ENCODE results near the gene CTDSPL2.
"Not testable (repeated sequence)": the region's sequence is repeated elsewhere in the genome, so short reads cannot be mapped to it uniquely, and the experiment has no call there.

CTDSPL2 gene

GRCh38 chr15:44544745-44545144 lies 117.3 kb downstream of the CTDSPL2 start:
- DNase-seq: not testable (repeated sequence)

- no peak for DNase-seq
Observed at GRCh38 chr15:44545913-44546802, 118.7 kb downstream of the CTDSPL2 start.

- not testable (repeated sequence) for DNase-seq
Observed at GRCh38 chr15:44549152-44549551, 121.7 kb downstream of the CTDSPL2 start.

DNA sequence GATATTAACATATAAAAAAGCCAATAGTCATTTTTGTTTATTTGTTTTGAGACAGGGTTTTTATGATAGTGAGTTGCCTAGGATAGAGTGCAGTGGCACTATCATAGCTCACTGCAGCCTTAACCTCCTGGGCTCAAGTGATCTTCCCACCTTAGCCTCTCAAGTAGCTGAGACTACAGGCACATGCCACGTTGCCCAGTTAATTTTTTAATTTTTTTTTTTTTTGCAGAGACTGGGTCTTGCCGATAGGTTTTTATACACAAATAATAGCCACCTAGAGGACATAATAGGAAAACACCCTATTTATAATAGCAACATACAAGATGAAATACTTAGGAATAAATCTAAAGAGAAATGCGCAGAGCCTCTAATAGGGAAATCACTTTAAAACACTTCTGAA lies 122.8 kb downstream of the CTDSPL2 start:
- DNase-seq: no peak

GRCh38 chr15:44550734-44551133 lies 123.3 kb downstream of the CTDSPL2 start:
- DNase-seq: no peak

- DNase-seq: no peak
Observed at GRCh38 chr15:44554934-44555723, 127.7 kb downstream of the CTDSPL2 start.

DNA sequence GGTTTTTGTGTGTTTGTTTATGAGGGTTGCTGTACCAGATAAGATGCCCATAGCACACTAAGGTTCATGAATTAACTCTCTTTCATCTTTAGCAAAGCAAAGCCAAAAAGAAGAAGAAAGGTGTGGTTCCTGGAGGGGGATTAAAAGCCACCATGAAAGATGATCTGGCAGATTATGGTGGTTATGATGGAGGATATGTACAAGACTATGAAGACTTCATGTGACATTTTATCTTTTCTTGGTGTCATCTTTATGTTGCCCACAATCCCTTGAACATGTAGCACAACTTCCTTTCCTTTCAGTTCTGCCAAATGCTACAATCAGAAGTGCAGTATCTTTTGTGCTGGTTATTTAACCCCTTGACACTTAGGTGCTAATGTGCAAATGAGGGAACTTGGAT lies 133.5 kb downstream of the CTDSPL2 start:
- DNase-seq: not testable (repeated sequence)

- DNase-seq: no peak
Observed at GRCh38 chr15:44565387-44566154, 138.1 kb downstream of the CTDSPL2 start.

GRCh38 chr15:44566155-44566540 lies 138.7 kb downstream of the CTDSPL2 start:
- DNase-seq: no peak

GRCh38 chr15:44568338-44568737 lies 140.9 kb downstream of the CTDSPL2 start:
- no peak for DNase-seq

- DNase-seq: no peak
Observed at GRCh38 chr15:44569316-44569715, 141.9 kb downstream of the CTDSPL2 start.

DNA sequence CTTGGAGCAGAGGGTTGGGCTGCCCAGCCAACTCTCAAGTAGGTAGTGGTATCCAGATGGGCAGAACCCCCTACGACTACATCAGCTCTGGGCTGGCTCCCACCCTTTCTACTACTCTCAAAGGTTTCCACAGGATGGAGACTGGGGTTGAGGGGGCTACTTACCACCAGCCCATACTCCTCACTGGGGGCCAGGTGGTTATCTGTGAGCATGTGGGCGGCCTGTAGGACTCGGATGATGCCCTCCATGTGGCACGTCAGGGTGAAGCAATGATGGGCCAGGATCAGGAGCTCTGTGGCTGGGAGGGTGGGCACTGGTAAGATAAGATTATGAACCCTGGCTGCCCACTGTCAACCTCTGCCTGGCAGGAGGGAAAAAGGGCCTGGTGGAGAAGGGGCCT lies 142.9 kb downstream of the CTDSPL2 start:
- no peak for DNase-seq

GRCh38 chr15:44573386-44573785 lies 146.0 kb downstream of the CTDSPL2 start:
- DNase-seq: no peak

DNA sequence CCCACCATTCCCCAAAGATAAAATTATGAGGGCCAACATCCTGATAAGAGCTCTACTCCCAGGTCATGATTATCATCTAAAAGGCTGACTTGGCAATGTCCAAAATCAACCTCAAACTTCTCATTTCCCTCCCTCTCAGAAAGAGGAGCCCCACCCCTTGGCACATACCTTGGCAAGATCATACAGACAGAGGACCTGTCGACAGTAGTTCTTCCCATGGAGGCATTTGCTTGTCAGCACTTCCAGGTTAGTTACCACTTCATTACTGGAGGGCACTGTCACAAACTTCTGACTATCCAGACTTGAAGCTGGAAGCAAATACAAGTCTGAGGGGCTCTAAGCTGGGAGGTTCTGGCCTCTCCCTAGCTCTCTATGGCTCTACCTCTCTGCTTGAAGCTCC lies 147.3 kb downstream of the CTDSPL2 start:
- DNase-seq: no peak

Measured in NCI-H510A (cell line).